Fibroblast of skin of right biceps (primary cell): ENCODE measurements around the gene CNNM4.

Source experiments
- DNase-seq: peaks from one replicate; pipeline ENCODE4 v3.0.0-alpha.2; 2013

Gene CNNM4

DNA sequence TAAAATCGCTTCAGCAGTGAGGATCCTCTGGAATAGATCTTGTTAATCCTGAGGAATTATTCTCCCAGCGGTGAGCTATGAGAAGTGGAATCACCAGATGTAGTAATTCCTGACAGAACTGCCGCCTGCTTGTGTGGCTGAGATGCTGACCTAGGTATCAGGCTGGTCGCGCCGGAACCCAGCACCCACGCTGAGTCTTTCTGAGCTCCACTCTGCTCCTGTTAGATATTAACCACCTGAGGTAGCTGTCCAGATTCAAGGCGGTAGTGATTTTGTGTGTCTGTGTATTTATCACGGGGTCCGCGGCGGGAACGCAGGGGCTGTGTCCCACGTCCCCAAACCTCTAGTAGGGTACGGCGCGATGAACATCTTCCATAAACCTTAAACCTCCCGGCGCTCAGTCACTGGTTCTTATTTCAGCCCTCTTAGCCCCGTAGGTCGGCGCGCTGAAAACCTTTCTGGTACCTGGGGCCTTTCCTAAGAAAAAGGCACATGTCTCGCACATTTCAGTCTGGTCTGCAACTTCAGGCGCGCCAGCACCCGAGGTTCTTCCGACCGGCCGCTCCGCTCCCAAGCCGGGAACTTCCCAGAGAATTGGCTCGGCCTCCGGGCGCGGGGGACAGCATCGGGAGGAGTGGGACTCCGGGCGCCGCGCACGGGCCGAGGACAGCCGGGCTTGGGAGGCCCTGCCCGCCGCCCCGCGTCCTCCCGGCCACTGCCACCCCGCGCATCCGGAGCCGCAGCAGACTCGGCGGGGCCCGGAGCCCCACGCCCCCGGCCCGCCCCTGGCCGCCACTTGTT lies 54.8 kb downstream of the CNNM4 start:
- DNase-seq, result no peak

DNA sequence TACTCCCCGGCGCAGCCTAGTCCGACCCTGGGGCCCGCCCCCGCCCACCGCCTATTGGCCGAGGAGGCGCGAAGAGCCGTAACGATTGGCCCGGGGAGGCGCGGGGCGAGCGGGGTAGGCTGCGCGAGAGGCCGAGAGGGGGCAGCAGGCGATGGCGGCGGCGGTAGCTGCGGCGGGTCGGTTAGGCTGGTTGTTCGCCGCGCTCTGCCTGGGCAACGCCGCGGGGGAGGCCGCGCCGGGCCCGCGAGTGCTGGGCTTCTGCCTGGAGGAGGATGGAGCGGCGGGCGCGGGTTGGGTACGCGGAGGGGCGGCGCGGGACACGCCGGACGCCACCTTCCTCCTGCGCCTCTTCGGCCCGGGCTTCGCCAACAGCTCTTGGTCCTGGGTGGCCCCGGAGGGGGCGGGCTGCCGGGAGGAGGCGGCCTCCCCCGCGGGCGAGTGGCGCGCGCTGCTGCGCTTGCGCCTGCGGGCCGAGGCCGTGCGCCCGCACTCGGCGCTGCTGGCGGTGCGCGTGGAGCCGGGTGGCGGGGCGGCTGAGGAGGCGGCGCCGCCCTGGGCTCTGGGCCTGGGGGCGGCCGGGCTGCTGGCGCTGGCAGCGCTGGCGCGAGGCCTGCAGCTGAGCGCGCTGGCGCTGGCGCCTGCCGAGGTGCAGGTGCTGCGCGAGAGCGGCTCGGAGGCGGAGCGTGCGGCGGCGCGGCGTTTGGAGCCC lies 55.6 kb downstream of the CNNM4 start, which contains the start of gene CNNM3:
Gene CNNM3 (plus strand): TSS at position 142 of the 709 bp plus-strand sequence. CDS start 10 bp downstream, at position 152.
- peak; percentile 92 for DNase-seq

DNA sequence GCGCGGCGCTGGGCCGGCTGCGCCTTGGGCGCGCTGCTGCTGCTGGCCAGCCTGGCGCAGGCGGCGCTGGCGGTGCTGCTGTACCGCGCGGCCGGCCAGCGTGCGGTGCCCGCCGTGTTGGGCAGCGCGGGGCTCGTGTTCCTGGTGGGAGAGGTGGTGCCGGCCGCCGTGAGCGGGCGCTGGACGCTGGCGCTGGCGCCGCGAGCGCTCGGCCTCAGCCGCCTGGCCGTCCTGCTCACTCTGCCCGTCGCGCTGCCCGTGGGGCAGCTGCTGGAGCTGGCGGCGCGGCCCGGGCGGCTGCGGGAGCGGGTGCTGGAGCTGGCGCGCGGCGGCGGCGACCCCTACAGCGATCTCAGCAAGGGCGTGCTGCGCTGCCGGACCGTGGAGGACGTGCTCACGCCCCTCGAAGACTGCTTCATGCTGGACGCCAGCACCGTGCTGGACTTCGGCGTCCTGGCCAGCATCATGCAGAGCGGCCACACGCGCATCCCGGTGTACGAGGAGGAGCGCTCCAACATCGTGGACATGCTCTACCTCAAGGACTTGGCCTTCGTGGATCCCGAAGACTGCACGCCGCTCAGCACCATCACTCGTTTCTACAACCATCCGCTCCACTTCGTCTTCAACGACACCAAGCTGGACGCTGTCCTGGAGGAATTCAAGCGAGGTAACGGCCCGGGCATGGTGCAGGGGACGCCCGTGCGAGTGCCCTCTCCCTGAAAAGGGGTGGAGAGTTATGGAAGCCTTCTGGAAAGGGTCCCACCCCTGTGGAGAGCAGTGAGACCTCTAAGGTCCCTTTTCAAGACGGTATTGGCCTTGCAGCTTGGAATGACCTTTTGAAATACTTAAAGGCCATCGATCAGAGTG lies 56.4 kb downstream of the CNNM4 start:
- DNase-seq, result no peak

DNA sequence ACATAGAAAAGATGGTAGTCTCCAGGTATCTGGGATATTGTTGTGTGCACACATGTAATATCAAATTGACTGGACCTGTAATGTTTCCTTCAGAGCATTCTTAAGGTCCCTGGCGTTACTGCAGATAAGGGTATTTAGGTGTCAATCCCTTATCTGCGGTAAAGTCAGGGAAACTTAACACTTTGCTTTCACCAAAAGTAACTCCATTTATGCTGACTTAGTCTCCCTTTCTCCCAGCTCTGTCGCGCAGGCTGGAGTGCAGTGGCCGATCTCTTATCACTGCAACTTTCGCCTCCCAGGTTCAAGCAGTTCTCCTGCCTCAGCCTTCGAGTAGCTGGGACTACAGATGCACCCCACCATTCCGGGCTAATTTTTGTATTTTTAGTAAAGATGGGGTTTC lies 57.2 kb downstream of the CNNM4 start:
- DNase-seq, result no peak

DNA sequence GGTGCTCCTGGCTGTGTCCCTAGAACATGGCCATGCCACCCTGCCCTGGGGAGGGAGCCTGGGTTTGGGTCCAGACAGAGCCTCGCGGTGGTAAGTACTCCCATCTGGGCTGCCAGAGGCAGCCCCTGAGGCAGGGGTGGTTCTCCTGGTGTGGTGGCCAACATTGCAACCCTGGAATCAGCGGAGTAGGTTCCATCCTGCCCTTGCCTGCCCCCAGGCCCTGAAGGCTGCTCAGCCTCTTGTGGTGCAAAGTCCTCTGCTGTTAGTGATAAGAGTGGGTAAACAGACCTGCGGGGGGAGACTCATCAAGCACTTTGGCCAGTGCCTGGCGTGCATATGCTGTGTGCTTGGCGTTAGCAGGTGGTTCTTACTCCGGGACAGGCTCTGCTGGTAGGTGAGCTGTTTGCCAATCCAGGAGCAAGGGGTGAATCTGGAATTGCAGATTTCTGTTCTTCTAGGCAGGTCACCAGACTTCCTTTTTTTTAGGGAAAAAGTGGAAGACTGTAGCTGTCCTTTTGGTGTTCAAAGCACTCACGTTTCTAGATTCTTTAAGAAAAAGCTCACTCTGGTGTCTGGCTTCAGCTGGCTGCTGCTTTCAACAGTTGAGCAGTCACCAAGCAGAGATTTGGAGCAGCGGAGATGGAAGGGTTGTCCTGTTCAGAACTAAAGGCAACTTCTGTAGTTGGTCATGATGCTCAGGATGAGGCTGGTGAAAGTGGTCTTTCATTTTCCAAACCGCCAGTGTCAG lies 58.6 kb downstream of the CNNM4 start:
- DNase-seq, result no peak

DNA sequence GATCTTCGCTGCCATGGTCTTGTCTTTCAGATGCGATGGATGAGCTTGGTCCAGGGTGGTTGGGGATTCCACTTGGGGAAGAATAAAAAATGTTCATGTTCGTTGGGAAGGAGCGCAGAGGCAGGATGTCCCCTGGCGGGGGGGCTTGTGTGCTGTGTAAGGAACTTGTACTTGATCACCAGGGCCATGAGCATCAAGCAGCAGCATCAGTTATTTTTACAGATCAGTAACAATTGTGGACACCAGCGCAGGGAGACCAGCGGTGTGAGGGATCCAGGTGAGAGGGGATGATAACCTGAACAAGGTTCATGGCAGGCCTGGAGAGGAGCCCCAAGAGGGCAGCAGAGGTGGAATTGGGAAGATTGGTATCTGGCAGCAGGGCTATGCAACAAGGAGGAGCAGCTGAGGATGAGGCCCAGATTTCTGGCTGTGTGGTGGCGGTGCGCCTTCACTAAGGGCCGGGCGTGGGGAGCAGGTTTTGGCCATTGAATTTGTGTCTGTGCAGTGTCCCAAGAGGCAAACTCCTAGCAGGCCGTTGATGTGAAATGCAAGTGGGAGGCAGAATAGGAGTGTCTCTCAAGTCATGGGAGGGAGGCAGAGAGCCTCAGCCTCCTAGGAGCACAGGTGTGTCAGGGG lies 59.3 kb downstream of the CNNM4 start:
- DNase-seq, result no peak

DNA sequence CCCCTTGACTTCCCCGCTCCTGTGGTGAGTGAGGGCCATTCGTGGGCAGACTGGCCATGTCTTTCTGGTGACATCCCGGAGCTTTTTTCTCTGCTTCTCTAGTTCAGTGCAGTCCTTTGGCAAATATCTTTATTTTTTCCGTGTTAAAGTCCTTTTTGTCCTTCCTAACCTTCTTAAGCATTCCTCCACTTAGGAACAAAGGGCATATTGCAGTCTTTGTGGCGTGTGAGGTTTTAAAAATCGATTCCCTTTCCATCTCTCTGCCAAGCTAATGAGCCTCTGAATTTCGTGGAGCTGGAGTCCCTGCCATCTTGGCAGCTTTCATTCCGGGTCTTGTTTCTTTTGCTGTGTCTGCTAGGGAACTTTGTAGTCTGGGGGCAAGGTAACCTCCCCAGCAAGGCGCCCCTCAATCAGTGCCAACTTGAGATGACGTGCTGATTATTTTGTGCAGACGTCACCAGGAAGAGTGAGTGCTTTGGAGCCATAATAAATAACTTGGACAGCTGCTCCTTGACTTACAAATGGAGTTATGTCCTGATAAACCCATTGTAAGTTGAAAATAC lies 60.5 kb downstream of the CNNM4 start:
- DNase-seq, result no peak

DNA sequence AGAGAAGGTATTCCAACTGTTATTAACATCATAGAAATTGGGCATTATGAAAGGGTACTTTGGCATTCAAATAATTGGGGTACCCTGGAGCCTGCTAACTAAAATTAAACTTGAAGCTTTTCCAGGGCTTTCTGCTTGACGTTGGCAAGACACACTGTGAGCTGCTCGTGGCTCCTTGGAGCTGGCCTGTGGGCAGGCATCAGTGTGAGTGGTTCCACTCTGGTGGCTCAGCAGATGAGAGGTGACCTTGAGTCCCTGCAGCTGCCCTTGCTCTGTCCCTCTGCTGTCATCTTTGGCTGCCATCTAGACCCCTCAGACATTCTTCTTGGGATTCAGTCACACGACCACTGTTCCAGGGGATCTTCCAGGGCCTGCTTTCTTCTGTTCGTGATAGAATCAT lies 62.1 kb downstream of the CNNM4 start:
- no peak for DNase-seq

DNA sequence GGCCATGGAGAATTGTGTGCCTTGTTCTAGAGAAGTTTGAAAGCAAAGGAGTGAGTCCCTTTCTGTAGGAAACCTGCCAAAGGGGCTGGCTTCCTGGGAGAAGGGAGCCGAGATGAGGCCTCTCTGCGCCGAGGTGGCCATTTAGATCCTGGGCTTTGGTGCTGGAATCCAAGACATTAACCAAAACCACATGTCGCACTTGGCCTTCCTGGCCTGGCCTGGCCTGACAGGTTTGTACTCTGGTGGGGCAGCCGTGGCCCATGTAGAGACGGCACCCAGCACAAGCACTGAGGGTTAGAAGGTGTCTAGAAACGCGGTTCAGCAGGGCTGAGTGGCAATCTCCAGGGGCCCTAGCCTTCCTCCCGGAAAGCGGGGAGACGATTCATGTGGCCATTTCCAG lies 62.5 kb downstream of the CNNM4 start:
- no peak for DNase-seq

DNA sequence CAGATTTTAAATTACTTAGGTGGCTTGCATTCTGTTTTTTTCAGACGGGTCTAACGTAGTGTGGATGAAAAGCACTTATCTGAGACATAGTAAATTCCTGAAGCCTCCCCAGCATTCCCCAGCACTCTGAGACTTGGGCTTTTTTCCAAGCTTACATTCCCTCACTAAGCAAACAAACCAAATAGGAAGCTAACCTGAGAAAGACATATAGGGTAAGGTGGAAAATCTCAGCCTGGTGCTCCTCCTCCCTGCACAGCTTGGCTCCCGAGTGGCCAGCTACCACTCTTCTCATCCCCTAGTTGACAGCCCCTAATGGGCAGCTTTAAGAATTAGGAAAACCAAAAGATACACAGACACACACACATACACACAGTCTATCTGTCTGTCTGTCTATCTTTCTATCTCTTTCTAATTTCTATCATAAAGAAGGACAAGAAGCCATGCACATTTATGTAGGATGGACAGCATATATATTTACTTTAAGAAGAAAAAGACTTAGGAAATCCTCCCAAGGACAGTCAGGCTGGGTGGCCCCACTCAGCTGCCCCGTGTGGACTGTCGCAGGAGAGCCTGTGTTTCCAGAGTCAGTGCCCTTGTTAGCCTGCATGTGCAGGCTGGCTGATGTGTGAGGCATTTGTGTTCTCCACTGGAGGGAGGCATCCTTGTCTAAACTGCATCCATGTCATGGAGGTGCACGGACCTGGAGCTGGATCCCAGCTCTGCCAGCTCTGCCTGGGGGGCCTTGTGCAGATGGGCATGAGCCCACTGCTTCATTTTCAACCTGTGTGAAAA lies 63.6 kb downstream of the CNNM4 start:
- DNase-seq, result peak; percentile 50

DNA sequence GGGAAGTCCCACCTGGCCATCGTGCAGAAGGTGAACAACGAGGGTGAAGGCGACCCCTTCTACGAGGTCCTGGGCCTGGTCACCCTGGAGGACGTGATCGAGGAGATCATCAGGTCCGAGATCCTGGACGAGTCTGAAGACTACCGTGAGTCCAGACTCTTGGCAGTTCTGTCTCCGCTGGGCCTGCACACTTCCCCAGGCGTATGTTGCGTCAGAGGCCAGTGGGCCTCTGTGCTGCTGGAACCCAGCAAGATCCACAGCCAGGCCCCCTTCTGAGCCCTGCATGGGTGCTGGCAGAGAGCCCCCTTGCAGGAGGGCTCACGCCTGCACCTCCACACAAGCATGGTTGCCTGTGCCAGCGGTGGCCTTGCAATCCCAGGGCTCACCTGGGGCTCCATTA lies 64.4 kb downstream of the CNNM4 start:
- DNase-seq, result no peak

DNA sequence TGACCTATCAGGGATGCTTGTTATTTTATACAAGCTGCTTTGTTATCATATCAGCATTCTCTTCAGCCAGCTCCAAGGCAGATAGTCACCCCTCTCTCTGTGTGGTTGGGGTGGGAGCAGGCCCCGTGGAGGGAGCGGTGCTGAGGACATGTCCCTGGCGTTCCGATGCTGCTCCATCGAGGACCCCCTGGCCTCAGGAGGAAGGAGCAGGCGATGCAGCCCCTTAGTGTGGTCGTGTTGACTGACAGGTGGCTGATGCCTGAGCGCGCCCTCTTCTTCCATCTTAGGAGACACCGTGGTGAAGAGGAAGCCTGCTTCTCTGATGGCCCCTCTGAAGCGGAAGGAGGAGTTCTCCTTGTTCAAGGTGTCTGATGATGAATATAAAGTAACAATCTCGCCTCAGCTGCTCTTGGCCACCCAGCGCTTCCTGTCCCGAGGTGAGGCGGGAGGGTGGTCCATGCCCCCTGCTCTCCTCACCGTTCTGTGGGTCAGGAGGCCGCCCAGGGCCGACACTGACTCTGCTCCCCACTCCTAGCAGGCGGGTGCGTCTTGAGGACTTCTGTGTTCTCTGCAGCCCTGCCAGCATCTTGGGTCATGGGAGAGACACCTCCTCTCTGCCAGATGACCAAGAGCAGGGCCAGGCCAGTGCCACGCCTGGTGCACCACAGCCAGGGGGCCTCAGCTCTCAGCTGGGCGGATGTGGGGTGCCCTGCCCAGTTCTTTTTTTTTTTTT lies 66.0 kb downstream of the CNNM4 start:
- DNase-seq, result no peak

DNA sequence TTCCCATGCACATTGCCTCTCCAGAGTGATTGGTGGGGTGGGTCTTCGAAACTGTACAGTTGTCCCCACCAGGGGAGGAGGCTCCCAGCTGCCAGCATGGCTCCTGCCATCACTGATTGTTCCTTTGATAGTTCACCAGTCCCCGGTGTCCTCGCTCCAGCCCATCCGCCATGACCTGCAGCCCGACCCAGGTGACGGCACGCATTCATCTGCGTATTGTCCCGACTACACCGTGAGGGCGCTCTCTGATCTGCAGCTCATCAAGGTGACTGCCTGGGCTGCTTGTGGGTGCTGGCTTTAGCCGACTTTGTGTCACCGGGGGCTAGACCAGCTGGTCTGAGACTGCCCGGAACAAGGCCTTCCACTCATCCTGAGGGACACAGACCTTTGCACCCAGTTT lies 67.7 kb downstream of the CNNM4 start:
- DNase-seq, result no peak

DNA sequence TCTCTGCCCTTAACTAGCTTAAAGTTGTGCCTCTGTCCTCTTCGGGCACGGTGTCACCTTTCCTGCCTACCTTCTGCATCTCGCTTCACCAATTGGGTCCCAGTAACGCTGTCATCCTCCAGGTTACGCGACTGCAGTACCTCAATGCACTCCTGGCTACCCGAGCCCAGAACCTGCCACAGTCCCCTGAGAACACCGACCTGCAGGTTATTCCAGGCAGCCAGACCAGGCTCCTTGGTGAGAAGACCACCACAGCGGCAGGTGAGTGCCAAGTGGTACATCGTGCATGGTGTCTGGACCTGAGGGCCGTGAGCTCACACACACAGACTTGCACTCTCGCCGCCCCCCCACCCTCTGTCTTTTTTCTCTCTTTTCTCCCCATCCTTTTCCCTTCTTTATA lies 68.2 kb downstream of the CNNM4 start:
- no peak for DNase-seq

DNA sequence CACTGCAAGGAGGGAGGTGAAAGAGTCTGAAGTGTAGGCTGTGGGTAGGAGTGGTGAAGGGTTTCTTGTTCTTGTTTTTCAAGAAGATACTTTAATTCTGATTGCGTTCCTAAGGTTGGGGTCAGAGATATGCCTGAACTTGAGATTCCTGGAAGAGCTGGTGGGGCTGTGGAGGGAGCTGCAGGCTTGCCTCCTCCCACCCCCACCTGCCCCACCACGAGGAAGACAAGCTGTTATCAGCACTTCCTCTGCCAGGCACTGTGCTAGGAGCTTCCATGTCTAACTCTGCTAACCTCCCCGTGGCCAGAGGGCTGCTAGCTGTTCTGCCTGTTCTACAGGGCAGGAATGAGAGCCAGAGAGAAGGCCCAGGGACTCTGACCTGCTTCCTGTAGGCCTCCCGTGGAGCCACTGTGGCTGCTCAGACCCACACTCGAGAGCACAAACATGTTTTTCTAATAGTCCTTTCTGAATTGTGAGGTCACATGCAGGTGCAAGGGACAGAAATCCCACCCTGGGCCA lies 69.4 kb downstream of the CNNM4 start:
- DNase-seq, result no peak

DNA sequence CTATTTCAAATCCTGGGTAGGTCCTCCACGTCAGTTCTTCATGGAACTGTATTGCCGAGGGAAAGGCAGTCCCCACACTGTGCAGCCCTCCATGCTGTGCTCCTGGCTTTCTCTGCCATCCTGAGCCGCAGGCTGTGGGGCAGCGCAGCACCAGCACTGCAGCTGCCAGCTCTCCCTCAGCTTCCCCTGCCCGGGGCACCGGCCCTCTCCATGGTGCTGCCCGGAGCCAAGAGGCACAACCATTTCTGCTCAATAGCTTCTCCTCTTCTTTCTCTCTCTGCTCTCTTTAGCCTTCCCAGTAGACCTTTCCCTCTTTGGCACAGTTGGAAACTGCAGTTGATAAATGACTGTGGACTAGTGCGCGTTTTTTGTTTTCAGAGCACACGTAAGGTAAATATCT lies 71.0 kb downstream of the CNNM4 start:
- no peak for DNase-seq

DNA sequence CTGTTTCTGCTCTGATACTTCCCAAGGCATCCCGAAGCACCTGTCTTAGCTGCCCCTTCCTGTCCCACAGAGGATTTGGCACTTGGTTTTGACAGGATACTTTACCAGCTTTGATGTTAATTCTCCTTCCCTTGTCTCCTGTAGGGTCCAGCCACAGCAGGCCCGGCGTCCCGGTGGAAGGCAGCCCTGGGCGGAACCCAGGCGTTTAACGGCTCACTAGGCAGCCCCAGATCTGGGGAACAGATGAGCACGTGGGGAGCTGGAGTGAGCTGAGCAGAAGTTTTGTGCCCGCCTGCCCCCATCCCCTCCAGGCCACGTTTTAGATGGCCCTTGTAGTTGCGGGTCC lies 71.7 kb downstream of the CNNM4 start:
- DNase-seq, result no peak

DNA sequence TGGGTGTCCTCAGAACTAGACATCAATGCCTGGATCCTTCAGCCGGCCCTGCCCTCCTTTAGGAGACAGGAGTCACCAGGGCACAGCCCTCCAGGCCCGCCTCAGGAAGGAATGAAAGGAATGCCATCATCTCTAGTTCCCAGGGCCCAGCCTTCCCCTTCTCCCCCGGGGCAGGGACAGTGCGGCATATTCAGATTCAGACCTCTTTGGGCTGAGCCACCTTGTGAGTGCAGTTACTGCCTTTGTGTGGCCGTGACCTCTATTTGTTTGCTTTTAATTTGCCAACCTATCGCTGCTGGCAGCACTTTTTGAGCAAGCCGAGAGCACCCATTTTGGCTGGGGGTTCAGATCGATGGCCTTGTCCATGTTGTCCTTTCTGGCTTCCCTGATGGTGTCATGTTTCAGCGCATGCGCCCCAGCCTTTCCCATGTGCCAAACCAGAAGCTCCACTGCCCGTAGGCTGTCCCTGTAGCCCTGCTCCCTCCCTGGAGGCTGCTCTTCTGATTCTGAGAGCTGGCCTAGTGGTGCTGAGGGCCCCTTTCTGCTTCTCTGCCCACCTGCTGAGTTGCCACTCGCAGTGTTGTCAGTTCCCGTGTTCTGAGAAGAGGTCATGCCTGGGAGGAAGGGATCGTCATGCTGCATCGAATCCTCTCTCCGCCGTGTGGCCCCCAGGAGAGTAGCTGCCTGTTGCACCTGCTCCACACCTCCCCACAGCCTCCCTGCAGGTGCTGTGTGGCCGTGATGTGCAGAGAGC lies 72.2 kb downstream of the CNNM4 start:
- DNase-seq, result peak; percentile 55

DNA sequence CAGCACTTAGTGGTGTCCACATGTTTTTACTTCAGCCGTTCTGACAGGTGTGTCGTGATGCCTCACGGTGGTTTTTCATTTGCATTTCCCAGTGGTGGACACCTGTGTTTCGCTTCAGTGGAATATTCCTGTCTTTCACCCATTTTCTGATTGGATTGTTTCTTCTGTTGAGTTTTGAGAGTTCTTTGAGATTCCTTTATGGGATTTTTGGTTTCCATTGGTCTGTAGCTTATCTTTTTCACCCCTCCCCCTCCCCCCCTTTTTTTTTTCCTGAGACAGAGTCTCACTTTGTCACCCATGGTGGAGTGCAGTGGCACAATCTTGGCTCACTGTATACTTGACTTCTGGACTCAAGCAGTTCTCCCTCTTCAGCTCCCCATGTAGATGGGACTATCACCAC lies 75.1 kb downstream of the CNNM4 start:
- no peak for DNase-seq
